Inflammatory macrophage treated with lipopolysaccharide for 4 hours (primary cell): ENCODE results near the gene CDH22.
A peak's percentile ranks its signal among the peaks of the same experiment; 100 is the strongest.

ENCODE experiments used
- DNase-seq: peaks from one replicate; pipeline ENCODE4 v3.0.0-alpha.2; 2020

Gene CDH22

GRCh38 chr20:46188866-46189541 is 119.3 kb downstream of the CDH22 start:
- no peak for DNase-seq

GRCh38 chr20:46186210-46186609 is 122.1 kb downstream of the CDH22 start:
- DNase-seq = no peak

- DNase-seq = no peak
Observed at GRCh38 chr20:46185353-46185752, 122.9 kb downstream of the CDH22 start.

- no peak for DNase-seq
Observed at GRCh38 chr20:46183768-46184167, 124.5 kb downstream of the CDH22 start.

GRCh38 chr20:46182276-46183200 is 125.8 kb downstream of the CDH22 start:
- DNase-seq = no peak

GRCh38 chr20:46179862-46180261 is 128.4 kb downstream of the CDH22 start:
- DNase-seq = no peak

- no peak for DNase-seq
Observed at GRCh38 chr20:46178891-46179290, 129.4 kb downstream of the CDH22 start.

- DNase-seq = no peak
Observed at GRCh38 chr20:46177768-46178167, 130.5 kb downstream of the CDH22 start.

- no peak for DNase-seq
Observed at GRCh38 chr20:46176739-46177378, 131.4 kb downstream of the CDH22 start.

GRCh38 chr20:46175127-46175494 is 133.2 kb downstream of the CDH22 start:
- no peak for DNase-seq

- DNase-seq = peak; percentile 71
Observed at GRCh38 chr20:46174469-46175126, 133.7 kb downstream of the CDH22 start.

- DNase-seq = no peak
Observed at GRCh38 chr20:46173652-46174468, 134.4 kb downstream of the CDH22 start.

GRCh38 chr20:46172961-46173536 is 135.2 kb downstream of the CDH22 start:
- DNase-seq = no peak

GRCh38 chr20:46172455-46172854 is 135.8 kb downstream of the CDH22 start:
- DNase-seq = no peak

- no peak for DNase-seq
Observed at GRCh38 chr20:46171909-46172308, 136.4 kb downstream of the CDH22 start.

GRCh38 chr20:46171476-46171875 is 136.8 kb downstream of the CDH22 start:
- DNase-seq = no peak

GRCh38 chr20:46169245-46170171 is 138.8 kb downstream of the CDH22 start:
- no peak for DNase-seq

GRCh38 chr20:46168438-46168837 is 139.9 kb downstream of the CDH22 start:
- no peak for DNase-seq

GRCh38 chr20:46167080-46167479 is 141.2 kb downstream of the CDH22 start:
- no peak for DNase-seq

GRCh38 chr20:46164254-46164653 is 144.0 kb downstream of the CDH22 start:
- DNase-seq = no peak

GRCh38 chr20:46161921-46162320 is 146.4 kb downstream of the CDH22 start:
- DNase-seq = no peak
